Measurements from ENCODE around the gene SLC9A7. TPM values are rescaled to one million over a fixed set of nuclear protein-coding genes. Genes with fewer than 3 reads are reported as not detected.

The SLC9A7 gene
- total and polyA plus RNA-seq, 8 donors: 0.29 to 25.6 (median 9.1) TPM

- Histone ChIP-seq H3K4me3 (no peak overlapping the region), H3K9me3 (no peaks in the 10 kb centered on the region), H3K4me1 (peaks cover 0 to 21% (median 8%) of the 10 kb centered on the region in 4 donors), H3K27me3 (no peaks in the 10 kb centered on the region), H3K27ac (no peak overlapping the region), H3K36me3 (no peaks in the 10 kb centered on the region)
- DNase-seq: no peak
- intact Hi-C loops (cut with DNase I; ENCODE audit: low total_unique reads): no loop called here
- 57 to 100% (median 71%) methylated on average over 1 of the region's 1 CpG for WGBS, 5 donors
- TF ChIP-seq POLR2A (IDR thresholded peaks at IDR 0.05) (no peak), POLR2AphosphoS5 (IDR thresholded peaks at IDR 0.05) (no peak), EP300 (IDR thresholded peaks at IDR 0.05) (no peak), CTCF (IDR thresholded peaks at IDR 0.05) (no peak)
These were observed 209.0 kb downstream of the SLC9A7 start for GRCh38 chrX:46549914-46550313.

Small RNA genes within 50 kb of the gene (small RNA-seq; reads per million reads assigned to genes)
- gene RF00017: 0 reads per million in 4 donors

Other genes with a start within 250 kb of the SLC9A7 start
- 10 to 100 TPM in 2 of 5 donors, 1 to 10 TPM in 3; 1.8 to 14.0 (median 8.1) TPM for gene ZNF674, start 213.7 kb downstream of the SLC9A7 start, total RNA-seq
- under 1 TPM; 0.61 to 1.00 (median 0.65) TPM for gene ZNF674, start 213.7 kb downstream of the SLC9A7 start, polyA plus RNA-seq
- 10 to 100 TPM in 1 of 5 donors, 1 to 10 TPM in 3, under 1 TPM in 1; 0.29 to 10.1 (median 1.8) TPM for gene CHST7, start 185.4 kb downstream of the SLC9A7 start, total RNA-seq
- gene CHST7, start 185.4 kb downstream of the SLC9A7 start, polyA plus RNA-seq: 1 to 10 TPM; 1.4 to 3.5 (median 2.4) TPM
- gene RP2, start 77.9 kb upstream of the SLC9A7 start, total RNA-seq: 10 to 100 TPM in 2 of 5 donors, 1 to 10 TPM in 2, under 1 TPM in 1; 0.58 to 25.5 (median 7.5) TPM
- gene RP2, start 77.9 kb upstream of the SLC9A7 start, polyA plus RNA-seq: 1 to 10 TPM; 3.6 to 7.9 (median 5.2) TPM
- gene JADE3, start 153.3 kb upstream of the SLC9A7 start, total RNA-seq: 1 to 10 TPM in 4 of 5 donors, under 1 TPM in 1; 0.58 to 9.0 (median 7.2) TPM
- gene JADE3, start 153.3 kb upstream of the SLC9A7 start, polyA plus RNA-seq: 1 to 10 TPM; 2.3 to 6.1 (median 3.0) TPM